ENCODE results near the gene IL1RAPL2.

- TF ChIP-seq, protein P1, sequence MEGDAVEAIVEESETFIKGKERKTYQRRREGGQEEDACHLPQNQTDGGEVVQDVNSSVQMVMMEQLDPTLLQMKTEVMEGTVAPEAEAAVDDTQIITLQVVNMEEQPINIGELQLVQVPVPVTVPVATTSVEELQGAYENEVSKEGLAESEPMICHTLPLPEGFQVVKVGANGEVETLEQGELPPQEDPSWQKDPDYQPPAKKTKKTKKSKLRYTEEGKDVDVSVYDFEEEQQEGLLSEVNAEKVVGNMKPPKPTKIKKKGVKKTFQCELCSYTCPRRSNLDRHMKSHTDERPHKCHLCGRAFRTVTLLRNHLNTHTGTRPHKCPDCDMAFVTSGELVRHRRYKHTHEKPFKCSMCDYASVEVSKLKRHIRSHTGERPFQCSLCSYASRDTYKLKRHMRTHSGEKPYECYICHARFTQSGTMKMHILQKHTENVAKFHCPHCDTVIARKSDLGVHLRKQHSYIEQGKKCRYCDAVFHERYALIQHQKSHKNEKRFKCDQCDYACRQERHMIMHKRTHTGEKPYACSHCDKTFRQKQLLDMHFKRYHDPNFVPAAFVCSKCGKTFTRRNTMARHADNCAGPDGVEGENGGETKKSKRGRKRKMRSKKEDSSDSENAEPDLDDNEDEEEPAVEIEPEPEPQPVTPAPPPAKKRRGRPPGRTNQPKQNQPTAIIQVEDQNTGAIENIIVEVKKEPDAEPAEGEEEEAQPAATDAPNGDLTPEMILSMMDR (IDR thresholded peaks at IDR 0.05; ENCODE audit: extremely low read depth in 1 of 2, insufficient read depth in 1 of 2, low read depth in 1 of 2, low read length in 2 of 2) = no peak
- no peak for TF ChIP-seq POLR2A (IDR thresholded peaks at IDR 0.05; ENCODE audit: low read depth, low read length)
- TF ChIP-seq EZH2 (IDR thresholded peaks at IDR 0.05; ENCODE audit: borderline replicate concordance, low read depth, low read length, severe bottlenecking) = no peak
- no peak for TF ChIP-seq JUN (IDR thresholded peaks at IDR 0.05; ENCODE audit: borderline replicate concordance, insufficient read depth, insufficient read length, low read depth)
- no peak for TF ChIP-seq MYC (IDR thresholded peaks at IDR 0.05; ENCODE audit: low read depth, low read length)
- TF ChIP-seq POLR2AphosphoS5 (IDR thresholded peaks at IDR 0.05; ENCODE audit: insufficient read depth, low read depth, low read length) = no peak
- no peak for TF ChIP-seq GATA2 (IDR thresholded peaks at IDR 0.05; ENCODE audit: insufficient read depth, insufficient read length, low read depth, low read length)
- TF ChIP-seq, protein P2, sequence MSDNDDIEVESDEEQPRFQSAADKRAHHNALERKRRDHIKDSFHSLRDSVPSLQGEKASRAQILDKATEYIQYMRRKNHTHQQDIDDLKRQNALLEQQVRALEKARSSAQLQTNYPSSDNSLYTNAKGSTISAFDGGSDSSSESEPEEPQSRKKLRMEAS (IDR thresholded peaks at IDR 0.05; ENCODE audit: insufficient read depth, insufficient read length) = no peak
Measured at GRCh38 chrX:105101378-105101777, 535.4 kb downstream of the IL1RAPL2 start.
